PC-9 (cell line): ENCODE data around the gene SCG2. TPM values are rescaled to one million over a fixed set of nuclear protein-coding genes. Genes with fewer than 3 reads are reported as not detected.

ENCODE experiments used
- BruUV-seq: library from RNA; stranded (reverse); fragments of 400-500 nt; replicated peaks from 2 replicates; lab custom pipeline; 2021; lab: Mats Ljungman, UMichigan
- CTCF ChIA-PET: fragments of 300-600 bp; sonication (Branson Sonifier 250); formaldehyde crosslinking; loops from one replicate; lab custom pipeline; 2022; ENCODE audit warnings: antibody characterized with exemption; lab: Charles Lee
- POLR2A ChIA-PET: fragments of 300-600 bp; sonication (Branson Sonifier 250); formaldehyde crosslinking; loops from one replicate; lab custom pipeline; 2022; ENCODE audit warnings: antibody characterized with exemption; ENCODE audit not compliant: unreplicated experiment; lab: Charles Lee
- DNase-seq, 2 experiments: peaks; one replicate each; pipeline versions ENCODE4 v3.0.0 to v3.0.0-alpha.2; 2015 to 2022; ENCODE audit warnings: mixed read lengths in 1 of 2
- H2AFZ ChIP-seq: fragments of 200-600 bp; sonication (generic); 2 replicates; pipeline ENCODE4 v1.8.1; 2017; ENCODE audit warnings: antibody characterized with exemption
- H3F3A ChIP-seq: fragments of 200-600 bp; sonication (generic); 2 replicates; pipeline ENCODE4 v1.8.1; 2017; ENCODE audit warnings: antibody characterized with exemption, mild to moderate bottlenecking, low read depth; ENCODE audit not compliant: insufficient read depth
- H3K27ac ChIP-seq: fragments of 200-600 bp; sonication (generic); 2 replicates; pipeline ENCODE4 v1.6.1; 2016; ENCODE audit warnings: mixed run types
- H3K27me3 ChIP-seq: fragments of 200-600 bp; sonication (generic); 2 replicates; pipeline ENCODE4 v1.6.1; 2016; ENCODE audit warnings: low read depth, mixed run types; ENCODE audit not compliant: insufficient read depth
- H3K36me3 ChIP-seq: fragments of 200-600 bp; sonication (generic); 2 replicates; pipeline ENCODE4 v1.6.1; 2016; ENCODE audit warnings: low read depth, mixed run types
- H3K4me1 ChIP-seq: fragments of 200-600 bp; sonication (generic); replicated peaks from 2 replicates; pipeline ENCODE4 v1.6.1; 2016; ENCODE audit warnings: mixed run types; ENCODE audit not compliant: insufficient read depth
- H3K4me2 ChIP-seq: fragments of 200-600 bp; sonication (generic); 2 replicates; pipeline ENCODE4 v1.6.1; 2017; ENCODE audit warnings: mixed run types
- H3K4me3 ChIP-seq: fragments of 200-600 bp; sonication (generic); 2 replicates; pipeline ENCODE4 v1.6.1; 2016; ENCODE audit warnings: mixed run types
- H3K79me2 ChIP-seq: fragments of 200-600 bp; sonication (generic); 2 replicates; pipeline ENCODE4 v1.6.1; 2017; ENCODE audit warnings: low read depth, mixed run types
- H3K9me2 ChIP-seq: fragments of 200-600 bp; sonication (generic); 2 replicates; pipeline ENCODE4 v1.8.1; 2017; ENCODE audit warnings: mild to moderate bottlenecking; ENCODE audit not compliant: insufficient read depth
- H3K9me3 ChIP-seq: fragments of 200-600 bp; sonication (generic); 2 replicates; pipeline ENCODE4 v1.8.1; 2016; ENCODE audit warnings: low read depth; ENCODE audit not compliant: insufficient read depth
- H4K20me1 ChIP-seq: fragments of 200-600 bp; sonication (generic); 2 replicates; pipeline ENCODE4 v1.8.1; 2017; ENCODE audit not compliant: insufficient read depth
- CTCF ChIP-seq: fragments of 200-600 bp; sonication (generic); conservative IDR thresholded peaks from 2 replicates; pipeline ENCODE4 v1.6.1; 2017; ENCODE audit warnings: mixed run types, antibody characterized with exemption, mild to moderate bottlenecking, moderate library complexity
- EZH2 ChIP-seq: fragments of 200-600 bp; sonication (generic); IDR thresholded peaks from 2 replicates; pipeline ENCODE4 v1.8.0; 2017; ENCODE audit warnings: antibody characterized with exemption, low read depth
- intact Hi-C: fragments of 100-400 bp; cut with micrococcal nuclease; formaldehyde crosslinking; loops from one replicate; pipeline ENCODE4 v1.10.0; 2022; ENCODE audit not compliant: unreplicated experiment
- total RNA-seq: library from RNA; stranded (reverse); gene quantifications from 2 replicates; pipeline ENCODE4 v1.2.3, GENCODE V29; 2021

SCG2 gene
- total RNA-seq, 1 experiment from 2014 or later, result 0.81 TPM

- no peaks in the 10 kb centered on the region for H4K20me1 ChIP-seq
- H2AFZ ChIP-seq, result no peak overlapping the region
- POLR2A ChIA-PET, result interaction anchor here (0.6 kb wide), 2 partner anchors 8 to 90 kb away, joined by 3 to 5 read pairs; no protein-coding TSS in a partner anchor
- no peak overlapping the region for H3K4me3 ChIP-seq
- intact Hi-C loops, result no loop called here
- H3F3A ChIP-seq, result peaks cover 4% of the 10 kb centered on the region; the same call in 1 of the 2 replicates
- no peaks in the 10 kb centered on the region for H3K36me3 ChIP-seq
- CTCF ChIA-PET, result no interaction called here
- H3K9me3 ChIP-seq, result no peaks in the 10 kb centered on the region; the same call in 1 of the 2 replicates
- no peaks in the 10 kb centered on the region for H3K79me2 ChIP-seq
- DNase-seq, result peak in 1 of 2 experiments; percentile 47
- H3K4me2 ChIP-seq, result no peak overlapping the region
- no TSS peak for BruUV-seq
- H3K27me3 ChIP-seq, result no peaks in the 10 kb centered on the region
- no peak overlapping the region for H3K27ac ChIP-seq
- H3K9me2 ChIP-seq, result no peaks in the 10 kb centered on the region
- H3K4me1 ChIP-seq, result 0 out of 2 replicates have a peak, but pooled peaks cover 7% of the 10 kb centered on the region
- TF ChIP-seq CTCF (no peak), EZH2 (no peak)
Observed at GRCh38 chr2:223635080-223635479, 32.9 kb upstream of the SCG2 start.

- no peak overlapping the region for H3K4me2 ChIP-seq
- intact Hi-C loops, result no loop called here
- H3K9me2 ChIP-seq, result no peaks in the 10 kb centered on the region
- H3K79me2 ChIP-seq, result no peaks in the 10 kb centered on the region
- H3K36me3 ChIP-seq, result no peaks in the 10 kb centered on the region
- no peaks in the 10 kb centered on the region for H3K27me3 ChIP-seq
- no peaks in the 10 kb centered on the region for H4K20me1 ChIP-seq
- BruUV-seq, result no TSS peak
- no peak overlapping the region for H2AFZ ChIP-seq
- ChIA-PET CTCF (no interaction called here), POLR2A (interaction anchor here (0.6 kb wide), 2 partner anchors 7 to 423 kb away, joined by 3 read pairs; no protein-coding TSS in a partner anchor)
- 0 out of 2 replicates have a peak, but pooled peaks cover 7% of the 10 kb centered on the region for H3K4me1 ChIP-seq
- H3K9me3 ChIP-seq, result no peaks in the 10 kb centered on the region; the same call in 1 of the 2 replicates
- no peak for TF ChIP-seq CTCF
- TF ChIP-seq EZH2, result no peak
- no peak overlapping the region for H3K27ac ChIP-seq
- no peak overlapping the region for H3K4me3 ChIP-seq
- DNase-seq, result no peak
- H3F3A ChIP-seq, result peaks cover 4% of the 10 kb centered on the region; the same call in 1 of the 2 replicates
Observed at GRCh38 chr2:223634238-223634637, 32.1 kb upstream of the SCG2 start.

- Histone ChIP-seq H3K9me2 (no peaks in the 10 kb centered on the region), H4K20me1 (no peaks in the 10 kb centered on the region), H3K27ac (no peak overlapping the region), H3F3A (peaks cover 4% of the 10 kb centered on the region; the same call in 1 of the 2 replicates), H3K4me1 (0 out of 2 replicates have a peak, but pooled peaks cover 7% of the 10 kb centered on the region), H3K36me3 (no peaks in the 10 kb centered on the region), H3K4me2 (no peak overlapping the region), H2AFZ (no peak overlapping the region), H3K9me3 (no peaks in the 10 kb centered on the region), H3K79me2 (no peaks in the 10 kb centered on the region), H3K27me3 (no peaks in the 10 kb centered on the region), H3K4me3 (no peak overlapping the region)
- POLR2A ChIA-PET, result interaction anchor here (0.6 kb wide), 1 partner anchor 422 kb away, joined by 3 read pairs; no protein-coding TSS in a partner anchor
- DNase-seq, result no peak
- intact Hi-C loops, result no loop called here
- CTCF ChIA-PET, result no interaction called here
- no TSS peak for BruUV-seq
- no peak for TF ChIP-seq EZH2
- no peak for TF ChIP-seq CTCF
Observed at GRCh38 chr2:223633656-223634055, 31.5 kb upstream of the SCG2 start.
